Ovary (tissue), 9 donors: ENCODE results near the gene CSF2. TPM values are rescaled to one million over a fixed set of nuclear protein-coding genes. Genes with fewer than 3 reads are reported as not detected.

Source experiments
- DNase-seq, 5 donors: peaks; one replicate each; pipeline ENCODE4 v3.0.0-alpha.2; 2019 to 2020
- H3K27ac ChIP-seq, 2 donors: fragments of 200-600 bp; one replicate each; pipeline versions ENCODE4 v1.5.1 to v1.8.0; 2019 to 2022
- H3K27me3 ChIP-seq: fragments of 200-600 bp; one replicate; pipeline ENCODE4 v1.8.0; 2022
- H3K36me3 ChIP-seq: fragments of 200-600 bp; sonication (generic); one replicate; pipeline ENCODE4 v1.5.1; 2019
- H3K4me1 ChIP-seq: one replicate; pipeline ENCODE4 v1.8.1; 2013; ENCODE audit warnings: mild to moderate bottlenecking, moderate library complexity; ENCODE audit not compliant: insufficient read depth
- H3K4me3 ChIP-seq: fragments of 200-600 bp; sonication (generic); one replicate; pipeline ENCODE4 v1.5.1; 2017
- H3K9me3 ChIP-seq, 2 donors: fragments of 200-600 bp in 1 of 2; sonication (generic) in 1 of 2; one replicate each; pipeline versions ENCODE4 v1.5.1 to v1.8.1; 2013 to 2019; ENCODE audit warnings: mild to moderate bottlenecking in 1 of 2, moderate library complexity in 1 of 2
- CTCF ChIP-seq, 3 donors: fragments of 450-650 bp in 2 of 3; fragments of 200-600 bp in 1 of 3; IDR thresholded peaks; one replicate each; pipeline versions ENCODE4 v1.5.1 to v1.8.0; 2016 to 2022; ENCODE audit warnings: antibody characterized with exemption in 3 of 3, mild to moderate bottlenecking in 1 of 3
- EP300 ChIP-seq: sonication (generic); formaldehyde crosslinking; IDR thresholded peaks from one replicate; pipeline ENCODE4 v1.6.1; 2017; ENCODE audit warnings: antibody characterized with exemption
- POLR2A ChIP-seq: fragments of 450-650 bp; IDR thresholded peaks from one replicate; pipeline ENCODE4 v1.6.1; 2017; ENCODE audit warnings: antibody characterized with exemption, mild to moderate bottlenecking, moderate library complexity
- WGBS, 3 donors: extraction: QIAGEN DNeasy Blood & Tissue Kit in 1 of 3; methylation state at CpG; one replicate each; pipeline versions ENCODE4 v1.1.5 to v1.1.7; 2013 to 2017; 5-methylcytosine and 5-hydroxymethylcytosine counted together
- intact Hi-C, 4 donors: fragments of 100-400 bp; cut with DNase I; formaldehyde crosslinking; loops; one replicate each; pipeline versions ENCODE4 v1.11.0 to v1.15.1; 2022 to 2023
- polyA plus RNA-seq, 2 donors: library from polyadenylated mRNA; stranded (reverse); fragments of 200-250 nt in 1 of 2; fragments of 350-450 nt in 1 of 2; fragmentation: Illumina TruSeq in 1 of 2; extraction: RNeasy Lipid Tissue Mini Kit (QIAGEN cat#74804) in 1 of 2; gene quantifications; one replicate each; pipeline ENCODE4 v1.2.3, GENCODE V29; 2013 to 2014
- total RNA-seq, 7 donors: library from RNA; depleted of rRNA in 2 of 7; stranded (reverse); fragments of >200 nt in 2 of 7; fragmentation: NEBNext Ultra II Directional in 3 of 7; extraction: Animal tissue kit (Norgen Biotek cat#: 25700) in 3 of 7; gene quantifications; one replicate each; pipeline versions ENCODE4 v1.1.0 to v1.2.4, GENCODE V29; 2016 to 2023
- donor health status: DM: no; HTN: no; CAD: no; lungs with moderate emphysema.
- donor health status: DM: no; HTN: no; CAD: no.
- donor health status: Bipolar disorder and iron deficiency.
- donor health status: DM: yes; HTN: yes; CAD: no.
- donor health status: DM: no; HTN: no; CAD: no.
- donor health status: DM: yes; HTN: yes; CAD: no.

CSF2 gene
- total and polyA plus RNA-seq, 9 donors = 0.28 TPM; not detected in 8

DNA sequence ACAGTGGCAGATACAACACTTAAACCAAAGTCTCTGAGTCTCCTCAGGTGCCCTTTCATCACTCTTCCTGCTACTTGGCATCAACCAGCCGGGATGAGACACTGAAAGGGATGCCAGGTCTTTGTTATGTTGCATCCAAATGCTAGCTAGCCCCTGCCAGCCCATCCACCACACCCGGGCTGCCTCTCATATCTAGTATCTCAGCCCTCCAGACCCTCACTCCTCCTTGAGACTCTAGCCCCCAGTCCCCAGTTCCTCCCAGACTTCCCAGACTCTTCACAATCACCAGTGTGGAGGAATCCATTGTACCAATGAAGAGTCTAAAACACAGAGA, 21.5 kb downstream of the CSF2 start:
- Histone ChIP-seq H3K9me3 (no peaks in the 10 kb centered on the region), H3K4me3 (no peak overlapping the region), H3K27ac (no peak overlapping the region), H3K4me1 (no peaks in the 10 kb centered on the region), H3K27me3 (no peaks in the 10 kb centered on the region), H3K36me3 (no peaks in the 10 kb centered on the region)
- no peak for DNase-seq
- WGBS, 3 donors = 70 to 81% (median 76%) methylated on average over 2 of the region's 2 CpGs
- intact Hi-C loops = no loop called here
- no peak for TF ChIP-seq POLR2A
- no peak for TF ChIP-seq EP300
- no peak for TF ChIP-seq CTCF (IDR thresholded peaks at IDR 0.05)

- no peak for TF ChIP-seq EP300
- TF ChIP-seq POLR2A = no peak
- TF ChIP-seq CTCF (IDR thresholded peaks at IDR 0.05) = no peak
- 66 to 79% (median 75%) methylated on average over 6 of the region's 6 CpGs for WGBS, 3 donors
These were observed 21.9 kb downstream of the CSF2 start for GRCh38 chr5:132095424-132095972.

DNA sequence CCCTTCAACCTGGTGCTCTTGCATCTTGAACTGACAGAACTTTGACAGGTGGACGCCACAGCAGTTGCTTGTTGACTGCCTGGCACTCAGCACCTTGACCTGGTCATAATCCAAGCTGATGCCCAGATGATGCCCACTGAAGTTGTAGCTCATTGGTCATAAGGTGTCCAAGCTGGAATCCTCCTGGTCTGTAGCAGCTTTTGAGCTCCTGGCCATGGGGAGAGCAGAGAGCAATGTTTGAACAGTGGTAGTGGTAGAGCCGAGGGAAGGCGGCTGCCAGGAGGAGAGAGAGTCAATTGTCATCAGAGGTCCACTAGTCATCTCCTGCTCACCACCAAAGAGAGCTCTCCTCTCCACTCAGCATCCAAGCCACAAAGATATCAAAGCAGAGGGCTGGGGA, 23.3 kb downstream of the CSF2 start:
- no peak for DNase-seq
- Histone ChIP-seq H3K9me3 (no peaks in the 10 kb centered on the region), H3K36me3 (no peaks in the 10 kb centered on the region), H3K4me3 (no peak overlapping the region), H3K27ac (no peak overlapping the region), H3K4me1 (no peaks in the 10 kb centered on the region), H3K27me3 (no peaks in the 10 kb centered on the region)
- TF ChIP-seq POLR2A (no peak), CTCF (IDR thresholded peaks at IDR 0.05) (no peak), EP300 (no peak)
- intact Hi-C loops = no loop called here
- WGBS, 3 donors = 82 to 91% (median 89%) methylated on average over 3 of the region's 3 CpGs

More at GRCh38 chr5:132095424-132095972, 21.9 kb downstream of the CSF2 start:
- DNase-seq = no peak
- H3K9me3 ChIP-seq = no peaks in the 10 kb centered on the region
- H3K27ac ChIP-seq = no peak overlapping the region
- no peaks in the 10 kb centered on the region for H3K27me3 ChIP-seq
- no peak overlapping the region for H3K4me3 ChIP-seq
- no peaks in the 10 kb centered on the region for H3K36me3 ChIP-seq
- intact Hi-C loops = no loop called here
- H3K4me1 ChIP-seq = no peaks in the 10 kb centered on the region

DNA sequence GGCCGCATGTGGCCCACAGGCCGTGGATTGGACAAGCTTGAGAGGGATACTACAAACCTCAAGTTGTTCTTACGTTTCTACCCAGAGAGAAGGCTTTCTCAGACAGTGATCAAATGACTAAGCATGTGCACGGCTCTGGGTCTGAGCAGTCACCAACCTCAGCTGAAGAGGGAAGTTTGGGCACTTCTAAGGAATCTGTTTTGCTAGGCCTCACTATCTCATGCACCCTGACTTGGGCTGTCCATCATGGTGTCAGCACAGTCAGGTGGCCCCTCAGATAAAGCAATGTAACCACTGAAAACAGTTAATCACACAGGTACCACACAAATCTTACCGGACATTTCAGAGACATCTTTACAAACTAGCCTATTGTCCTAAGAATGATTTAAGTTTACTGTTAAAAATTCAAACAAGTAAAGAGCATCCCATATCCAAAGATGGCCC, 24.6 kb downstream of the CSF2 start:
- 75 to 76% (median 75%) methylated on average over 5 of the region's 5 CpGs for WGBS, 3 donors
- Histone ChIP-seq H3K4me1 (no peaks in the 10 kb centered on the region), H3K27ac (no peak overlapping the region), H3K9me3 (no peaks in the 10 kb centered on the region), H3K4me3 (no peak overlapping the region), H3K27me3 (no peaks in the 10 kb centered on the region), H3K36me3 (no peaks in the 10 kb centered on the region)
- TF ChIP-seq CTCF (IDR thresholded peaks at IDR 0.05) (no peak), POLR2A (no peak), EP300 (no peak)
- no peak for DNase-seq
- intact Hi-C loops = no loop called here
